ENCODE measurements around the gene UBAP1.
"Not testable (repeated sequence)": the region's sequence is repeated elsewhere in the genome, so short reads cannot be mapped to it uniquely, and the experiment has no call there.

Gene UBAP1

DNA sequence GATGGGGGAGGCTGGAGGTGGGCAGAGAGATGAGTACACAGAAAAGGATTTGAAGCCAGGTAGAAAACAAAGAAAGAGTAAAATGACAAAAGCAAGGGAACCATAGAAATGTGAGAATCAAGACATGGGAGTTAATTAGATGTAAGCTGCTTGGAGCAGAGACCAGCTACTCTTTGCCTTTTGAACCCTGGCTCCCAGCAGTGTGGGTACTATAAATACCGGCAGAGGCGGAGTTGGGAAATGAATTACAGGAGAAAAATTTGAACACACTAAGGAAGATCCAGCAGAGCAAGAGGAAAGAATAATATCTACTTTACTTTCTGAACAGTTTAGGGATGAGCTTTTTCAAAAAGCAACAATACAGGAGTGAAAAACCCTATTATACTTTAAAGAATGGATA is 113.7 kb downstream of the UBAP1 start:
- ATAC-seq (ENCODE audit: low read depth): no peak
- TF ChIP-seq, protein P1, sequence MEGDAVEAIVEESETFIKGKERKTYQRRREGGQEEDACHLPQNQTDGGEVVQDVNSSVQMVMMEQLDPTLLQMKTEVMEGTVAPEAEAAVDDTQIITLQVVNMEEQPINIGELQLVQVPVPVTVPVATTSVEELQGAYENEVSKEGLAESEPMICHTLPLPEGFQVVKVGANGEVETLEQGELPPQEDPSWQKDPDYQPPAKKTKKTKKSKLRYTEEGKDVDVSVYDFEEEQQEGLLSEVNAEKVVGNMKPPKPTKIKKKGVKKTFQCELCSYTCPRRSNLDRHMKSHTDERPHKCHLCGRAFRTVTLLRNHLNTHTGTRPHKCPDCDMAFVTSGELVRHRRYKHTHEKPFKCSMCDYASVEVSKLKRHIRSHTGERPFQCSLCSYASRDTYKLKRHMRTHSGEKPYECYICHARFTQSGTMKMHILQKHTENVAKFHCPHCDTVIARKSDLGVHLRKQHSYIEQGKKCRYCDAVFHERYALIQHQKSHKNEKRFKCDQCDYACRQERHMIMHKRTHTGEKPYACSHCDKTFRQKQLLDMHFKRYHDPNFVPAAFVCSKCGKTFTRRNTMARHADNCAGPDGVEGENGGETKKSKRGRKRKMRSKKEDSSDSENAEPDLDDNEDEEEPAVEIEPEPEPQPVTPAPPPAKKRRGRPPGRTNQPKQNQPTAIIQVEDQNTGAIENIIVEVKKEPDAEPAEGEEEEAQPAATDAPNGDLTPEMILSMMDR (IDR thresholded peaks at IDR 0.05; ENCODE audit: poor library complexity, severe bottlenecking): no peak
- Histone ChIP-seq H3K27ac (ENCODE audit: poor library complexity, severe bottlenecking) (no peak overlapping the region), H3K36me3 (ENCODE audit: low read depth) (peaks cover 3% of the 10 kb centered on the region), H3K9me3 (ENCODE audit: severe bottlenecking) (no peaks in the 10 kb centered on the region), H3K27me3 (ENCODE audit: insufficient read depth, poor library complexity, severe bottlenecking) (no peaks in the 10 kb centered on the region), H3K4me3 (ENCODE audit: severe bottlenecking) (no peak overlapping the region), H3K4me1 (ENCODE audit: insufficient read depth, poor library complexity, severe bottlenecking) (no peaks in the 10 kb centered on the region)
- DNase-seq (ENCODE audit: low spot score): no peak

DNA sequence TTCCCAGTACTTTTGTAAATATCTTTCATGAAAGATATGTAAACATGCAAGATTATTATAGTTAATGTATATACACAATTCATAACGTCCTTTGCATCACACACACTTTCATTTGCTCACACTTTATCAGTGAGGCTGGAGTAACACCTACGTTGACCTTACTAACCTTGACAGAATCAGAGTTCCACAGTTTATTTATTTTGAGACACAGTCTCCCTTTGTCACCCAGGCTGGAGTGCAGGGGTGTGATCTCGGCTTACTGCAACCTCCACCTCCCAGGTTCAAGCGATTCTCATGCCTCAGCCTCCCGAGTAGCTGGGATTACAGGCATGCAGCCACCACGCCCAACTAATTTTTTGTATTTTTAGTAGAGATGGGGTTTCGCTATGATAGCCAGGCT is 122.2 kb downstream of the UBAP1 start:
- H3K27ac ChIP-seq (ENCODE audit: poor library complexity, severe bottlenecking); H3K36me3 ChIP-seq (ENCODE audit: low read depth); H3K27me3 ChIP-seq (ENCODE audit: insufficient read depth, poor library complexity, severe bottlenecking); H3K4me1 ChIP-seq (ENCODE audit: insufficient read depth, poor library complexity, severe bottlenecking); H3K4me3 ChIP-seq (ENCODE audit: severe bottlenecking); H3K9me3 ChIP-seq (ENCODE audit: severe bottlenecking); ATAC-seq (ENCODE audit: low read depth); DNase-seq (ENCODE audit: low spot score): not testable (repeated sequence)

Data from RWPE2 (cell line).